GF-D8 (cell line): ENCODE measurements around the gene MRPL52.

Experiments
- DNase-seq: peaks from one replicate; lab custom pipeline; 2025; lab: John Stamatoyannopoulos, UW

MRPL52 gene

DNA sequence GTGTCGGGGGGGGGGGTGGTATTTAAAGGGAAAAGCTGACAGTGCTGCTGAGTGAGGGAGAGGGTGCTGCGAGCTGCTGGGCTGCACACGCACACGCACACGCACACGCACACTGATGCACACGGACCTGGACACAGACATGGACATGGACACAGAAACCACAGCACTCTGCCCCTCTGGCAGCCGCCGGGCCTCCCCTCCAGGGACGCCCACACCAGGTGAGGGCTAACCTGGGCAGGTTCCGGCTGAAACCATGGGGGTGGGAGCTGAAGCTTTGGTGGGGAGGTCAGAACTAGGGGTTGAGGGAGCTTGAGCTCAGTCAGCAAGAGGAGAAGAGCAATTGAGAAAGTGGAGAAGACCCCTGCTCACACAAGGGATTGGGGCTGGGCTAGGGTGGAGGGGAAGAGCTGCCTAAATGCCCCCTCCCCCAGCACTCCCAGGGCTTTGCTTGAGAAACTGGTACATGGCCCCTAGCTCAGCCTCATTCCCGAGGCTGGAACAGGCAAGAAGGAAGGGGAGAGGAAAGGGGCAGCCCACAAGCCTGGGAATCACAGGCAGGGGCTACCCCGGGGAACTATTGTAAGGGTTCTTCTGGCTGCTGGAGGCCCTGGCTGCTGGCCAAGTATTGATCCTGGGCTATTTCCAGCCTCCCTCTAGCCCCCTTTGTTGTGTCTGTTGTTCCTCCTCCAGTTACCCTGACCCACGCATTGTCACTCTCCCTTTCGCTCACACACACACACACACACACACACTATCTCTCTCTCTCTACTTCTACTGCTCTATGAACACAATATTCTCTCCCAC lies 53.7 kb downstream of the MRPL52 start, which contains the start of gene REM2:
Gene REM2 (plus strand): TSS at position 50 of the 804 bp plus-strand sequence. CDS start 66 bp downstream, at position 116.
- no peak for DNase-seq

DNA sequence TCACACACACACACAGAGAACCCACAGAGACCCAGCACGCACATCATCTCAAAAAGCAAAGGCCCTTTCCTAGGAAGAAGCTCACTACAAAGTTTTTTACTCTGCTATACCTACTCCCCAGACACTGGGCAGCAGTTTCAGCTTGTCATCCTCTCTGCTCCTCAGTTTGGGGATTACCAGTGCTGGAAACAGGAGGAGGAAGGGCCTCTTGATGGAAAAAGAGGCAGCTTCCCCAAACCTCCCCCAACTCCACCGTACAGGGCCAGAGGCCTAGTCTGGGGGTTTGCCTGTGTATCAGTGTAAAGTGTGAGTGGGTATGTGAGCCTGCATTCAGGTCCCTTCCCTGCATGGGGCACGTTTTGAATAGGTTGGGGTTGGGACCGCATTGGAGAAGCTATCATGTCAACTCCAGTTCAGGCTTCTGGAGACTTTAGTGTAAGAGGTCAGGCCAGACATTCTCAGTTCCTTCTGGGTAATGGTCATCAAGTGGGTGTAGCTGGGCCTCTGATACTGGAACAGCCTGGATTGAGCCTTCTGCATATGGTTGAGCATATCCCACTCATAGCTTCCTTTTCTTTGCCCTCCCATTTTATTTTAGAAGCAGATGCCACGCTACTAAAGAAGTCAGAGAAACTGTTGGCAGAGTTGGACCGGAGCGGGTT lies 54.5 kb downstream of the MRPL52 start:
- DNase-seq = no peak
